Neural cell (in vitro differentiated cells): ENCODE results near the gene THADA. TPM values are rescaled to one million over a fixed set of nuclear protein-coding genes. Genes with fewer than 3 reads are reported as not detected.

Source experiments
- H2AFZ ChIP-seq: fragments of 200-600, 300-800 bp; sonication (generic), shearing (Covaris generic); 2 replicates; pipeline ENCODE4 v1.6.0; 2014; ENCODE audit warnings: low read depth, mild to moderate bottlenecking, antibody characterized with exemption, low read length, moderate library complexity
- H3F3A ChIP-seq: fragments of 200-600 bp; shearing (Covaris generic); 2 replicates; pipeline ENCODE4 v1.6.1; 2016; ENCODE audit warnings: mild to moderate bottlenecking, moderate library complexity, mixed read lengths, antibody characterized with exemption, low read length; ENCODE audit not compliant: insufficient read depth, poor library complexity, severe bottlenecking
- H3K27ac ChIP-seq: fragments of 200-600, 300-800 bp; sonication (generic), shearing (Covaris generic); 2 replicates; pipeline ENCODE4 v1.5.1; 2014; ENCODE audit warnings: mild to moderate bottlenecking, low read length, moderate library complexity
- H3K27me3 ChIP-seq: fragments of 300-800, 200-600 bp; sonication (generic), shearing (Covaris generic); 2 replicates; pipeline ENCODE4 v1.6.0; 2014; ENCODE audit warnings: mild to moderate bottlenecking, low read depth, low read length, moderate library complexity; ENCODE audit not compliant: insufficient read depth
- H3K36me3 ChIP-seq: fragments of 300-800, 200-600 bp; sonication (generic), shearing (Covaris generic); 2 replicates; pipeline ENCODE4 v1.5.1; 2014; ENCODE audit warnings: mild to moderate bottlenecking, antibody characterized with exemption, low read length, moderate library complexity; ENCODE audit not compliant: insufficient read depth
- H3K4me2 ChIP-seq: fragments of 300-800, 200-600 bp; sonication (generic), shearing (Covaris generic); 2 replicates; pipeline ENCODE4 v1.6.0; 2014; ENCODE audit warnings: mild to moderate bottlenecking, low read length
- H3K4me3 ChIP-seq: fragments of 300-800, 200-600 bp; sonication (generic), shearing (Covaris generic); 2 replicates; pipeline ENCODE4 v1.5.1; 2014; ENCODE audit warnings: mild to moderate bottlenecking, low read length, moderate library complexity
- H3K79me2 ChIP-seq: fragments of 200-600 bp; shearing (Covaris generic); replicated peaks from 2 replicates; pipeline ENCODE4 v1.6.0; 2014; ENCODE audit warnings: mild to moderate bottlenecking, low read length, moderate library complexity; ENCODE audit not compliant: insufficient read depth
- H3K9ac ChIP-seq: fragments of 300-800, 200-600 bp; sonication (generic), shearing (Covaris generic); 2 replicates; pipeline ENCODE4 v1.6.1; 2016; ENCODE audit warnings: mild to moderate bottlenecking, low read length, mixed read lengths
- H3K9me2 ChIP-seq: fragments of 200-600 bp; shearing (Covaris generic); 2 replicates; pipeline ENCODE4 v1.6.1; 2016; ENCODE audit warnings: mild to moderate bottlenecking, low read length, mixed read lengths; ENCODE audit not compliant: insufficient read depth
- H3K9me3 ChIP-seq: fragments of 200-600, 300-800 bp; sonication (generic), shearing (Covaris generic); 2 replicates; pipeline ENCODE4 v1.6.1; 2016; ENCODE audit warnings: mild to moderate bottlenecking, mixed run types, low read length, moderate library complexity, mixed read lengths
- H4K20me1 ChIP-seq: fragments of 200-600 bp; shearing (Covaris generic); 2 replicates; pipeline ENCODE4 v1.6.1; 2016; ENCODE audit warnings: mild to moderate bottlenecking, mixed run types; ENCODE audit not compliant: insufficient read depth
- EP300 ChIP-seq: fragments of 450-650 bp; conservative IDR thresholded peaks from 2 replicates; pipeline ENCODE4 v1.6.1; 2014; ENCODE audit warnings: antibody characterized with exemption, mild to moderate bottlenecking, moderate library complexity; ENCODE audit not compliant: poor library complexity, severe bottlenecking
- EZH2 ChIP-seq: fragments of 200-600, 300-800 bp; shearing (Covaris generic), sonication (generic); IDR thresholded peaks from 2 replicates; pipeline ENCODE4 v1.6.1; 2014; ENCODE audit warnings: antibody characterized with exemption, low read length, borderline replicate concordance, mild to moderate bottlenecking; ENCODE audit not compliant: insufficient read depth, poor library complexity, severe bottlenecking
- MXI1 ChIP-seq: fragments of 450-650 bp; conservative IDR thresholded peaks from 2 replicates; pipeline ENCODE4 v1.6.1; 2014; ENCODE audit warnings: antibody characterized with exemption, mild to moderate bottlenecking; ENCODE audit not compliant: poor library complexity, severe bottlenecking
- POLR2AphosphoS5 ChIP-seq: IDR thresholded peaks from 2 replicates; pipeline ENCODE4 v1.6.1; 2012
- RAD21 ChIP-seq: fragments of 450-650 bp; conservative IDR thresholded peaks from 2 replicates; pipeline ENCODE4 v1.6.1; 2014; ENCODE audit warnings: antibody characterized with exemption, mild to moderate bottlenecking, moderate library complexity
- SMC3 ChIP-seq: fragments of 450-650 bp; conservative IDR thresholded peaks from 2 replicates; pipeline ENCODE4 v1.6.1; 2014; ENCODE audit warnings: antibody characterized with exemption, mild to moderate bottlenecking, moderate library complexity; ENCODE audit not compliant: poor library complexity
- TAF1 ChIP-seq: IDR thresholded peaks from 2 replicates; pipeline ENCODE4 v1.6.1; 2012; ENCODE audit warnings: low read depth
- polyA plus RNA-seq: library from polyadenylated mRNA; depleted of rRNA; stranded (reverse); fragments of >200 nt; gene quantifications from 2 replicates; pipeline ENCODE4 v1.2.3, GENCODE V29; 2014
- TF ChIP-seq, protein P1 (sequence below): fragments of 450-650 bp; IDR thresholded peaks from 2 replicates; pipeline ENCODE4 v1.5.1; 2014; ENCODE audit warnings: antibody characterized with exemption, mild to moderate bottlenecking, moderate library complexity; ENCODE audit not compliant: poor library complexity, severe bottlenecking
- TF ChIP-seq, protein P2 (sequence below): IDR thresholded peaks from 2 replicates; pipeline ENCODE4 v1.6.1; 2012; ENCODE audit warnings: borderline replicate concordance

Gene THADA
- polyA plus RNA-seq, 1 donor from 2014 or later = 8.5 TPM

GRCh38 chr2:43221124-43221762, 374.6 kb downstream of the THADA start:
- H3K4me3 ChIP-seq = no peak overlapping the region
- H3K9me3 ChIP-seq = peaks cover 8% of the 10 kb centered on the region
- H3F3A ChIP-seq = peaks cover 6% of the 10 kb centered on the region
- H3K79me2 ChIP-seq = peaks cover 9% of the 10 kb centered on the region
- no peak overlapping the region for H3K27ac ChIP-seq
- no peak overlapping the region for H3K9ac ChIP-seq
- H3K27me3 ChIP-seq = peaks cover 27% of the 10 kb centered on the region
- no peaks in the 10 kb centered on the region for H4K20me1 ChIP-seq
- no peak overlapping the region for H3K4me2 ChIP-seq
- no peak overlapping the region for H2AFZ ChIP-seq
- H3K9me2 ChIP-seq = no peaks in the 10 kb centered on the region
- no peaks in the 10 kb centered on the region for H3K36me3 ChIP-seq
- TF ChIP-seq, protein P1, sequence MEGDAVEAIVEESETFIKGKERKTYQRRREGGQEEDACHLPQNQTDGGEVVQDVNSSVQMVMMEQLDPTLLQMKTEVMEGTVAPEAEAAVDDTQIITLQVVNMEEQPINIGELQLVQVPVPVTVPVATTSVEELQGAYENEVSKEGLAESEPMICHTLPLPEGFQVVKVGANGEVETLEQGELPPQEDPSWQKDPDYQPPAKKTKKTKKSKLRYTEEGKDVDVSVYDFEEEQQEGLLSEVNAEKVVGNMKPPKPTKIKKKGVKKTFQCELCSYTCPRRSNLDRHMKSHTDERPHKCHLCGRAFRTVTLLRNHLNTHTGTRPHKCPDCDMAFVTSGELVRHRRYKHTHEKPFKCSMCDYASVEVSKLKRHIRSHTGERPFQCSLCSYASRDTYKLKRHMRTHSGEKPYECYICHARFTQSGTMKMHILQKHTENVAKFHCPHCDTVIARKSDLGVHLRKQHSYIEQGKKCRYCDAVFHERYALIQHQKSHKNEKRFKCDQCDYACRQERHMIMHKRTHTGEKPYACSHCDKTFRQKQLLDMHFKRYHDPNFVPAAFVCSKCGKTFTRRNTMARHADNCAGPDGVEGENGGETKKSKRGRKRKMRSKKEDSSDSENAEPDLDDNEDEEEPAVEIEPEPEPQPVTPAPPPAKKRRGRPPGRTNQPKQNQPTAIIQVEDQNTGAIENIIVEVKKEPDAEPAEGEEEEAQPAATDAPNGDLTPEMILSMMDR = no peak
- TF ChIP-seq RAD21 = no peak

- Histone ChIP-seq H4K20me1 (no peaks in the 10 kb centered on the region), H3K4me2 (no peak overlapping the region), H3K9ac (no peak overlapping the region), H3K27me3 (peaks cover 22% of the 10 kb centered on the region), H3K79me2 (peaks cover 9% of the 10 kb centered on the region), H3K4me3 (no peak overlapping the region), H2AFZ (no peak overlapping the region), H3K36me3 (no peaks in the 10 kb centered on the region), H3K9me3 (peaks cover 8% of the 10 kb centered on the region), H3K9me2 (no peaks in the 10 kb centered on the region), H3F3A (peaks cover 6% of the 10 kb centered on the region), H3K27ac (no peak overlapping the region)
- TF ChIP-seq SMC3 = no peak
- no peak for TF ChIP-seq EP300
- TF ChIP-seq MXI1 = no peak
- no peak for TF ChIP-seq RAD21
- TF ChIP-seq POLR2AphosphoS5 = no peak
- no peak for TF ChIP-seq EZH2
- no peak for TF ChIP-seq TAF1
- TF ChIP-seq, protein P2, sequence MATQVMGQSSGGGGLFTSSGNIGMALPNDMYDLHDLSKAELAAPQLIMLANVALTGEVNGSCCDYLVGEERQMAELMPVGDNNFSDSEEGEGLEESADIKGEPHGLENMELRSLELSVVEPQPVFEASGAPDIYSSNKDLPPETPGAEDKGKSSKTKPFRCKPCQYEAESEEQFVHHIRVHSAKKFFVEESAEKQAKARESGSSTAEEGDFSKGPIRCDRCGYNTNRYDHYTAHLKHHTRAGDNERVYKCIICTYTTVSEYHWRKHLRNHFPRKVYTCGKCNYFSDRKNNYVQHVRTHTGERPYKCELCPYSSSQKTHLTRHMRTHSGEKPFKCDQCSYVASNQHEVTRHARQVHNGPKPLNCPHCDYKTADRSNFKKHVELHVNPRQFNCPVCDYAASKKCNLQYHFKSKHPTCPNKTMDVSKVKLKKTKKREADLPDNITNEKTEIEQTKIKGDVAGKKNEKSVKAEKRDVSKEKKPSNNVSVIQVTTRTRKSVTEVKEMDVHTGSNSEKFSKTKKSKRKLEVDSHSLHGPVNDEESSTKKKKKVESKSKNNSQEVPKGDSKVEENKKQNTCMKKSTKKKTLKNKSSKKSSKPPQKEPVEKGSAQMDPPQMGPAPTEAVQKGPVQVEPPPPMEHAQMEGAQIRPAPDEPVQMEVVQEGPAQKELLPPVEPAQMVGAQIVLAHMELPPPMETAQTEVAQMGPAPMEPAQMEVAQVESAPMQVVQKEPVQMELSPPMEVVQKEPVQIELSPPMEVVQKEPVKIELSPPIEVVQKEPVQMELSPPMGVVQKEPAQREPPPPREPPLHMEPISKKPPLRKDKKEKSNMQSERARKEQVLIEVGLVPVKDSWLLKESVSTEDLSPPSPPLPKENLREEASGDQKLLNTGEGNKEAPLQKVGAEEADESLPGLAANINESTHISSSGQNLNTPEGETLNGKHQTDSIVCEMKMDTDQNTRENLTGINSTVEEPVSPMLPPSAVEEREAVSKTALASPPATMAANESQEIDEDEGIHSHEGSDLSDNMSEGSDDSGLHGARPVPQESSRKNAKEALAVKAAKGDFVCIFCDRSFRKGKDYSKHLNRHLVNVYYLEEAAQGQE = no peak
- TF ChIP-seq, protein P1 = no peak
Observed at GRCh38 chr2:43220760-43221123, 375.1 kb downstream of the THADA start.
